Measurements from ENCODE around the gene NAALADL2.

Gene NAALADL2

DNA sequence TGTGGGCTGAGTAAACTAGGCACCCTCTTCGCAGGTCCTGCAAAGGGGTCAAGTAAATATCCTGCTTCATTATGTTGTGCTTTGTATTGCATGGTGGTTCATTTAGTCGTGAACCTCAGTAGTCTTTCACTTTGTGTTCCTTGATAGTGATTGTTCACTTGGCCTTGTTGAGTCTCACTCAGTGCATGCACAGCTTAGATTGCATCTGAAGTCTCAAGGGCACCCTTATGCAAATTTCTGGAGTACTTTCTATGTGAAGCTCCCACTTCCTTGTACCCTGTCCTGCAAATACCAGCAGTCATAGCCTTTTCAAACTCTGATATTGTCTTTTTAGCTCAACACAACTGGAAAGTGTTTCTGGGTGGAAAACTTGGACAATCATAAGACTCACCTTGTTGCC, 519.2 kb downstream of the NAALADL2 start:
- H2AFZ ChIP-seq (ENCODE audit: low read length): no peak overlapping the region
- no peaks in the 10 kb centered on the region for H3K9me2 ChIP-seq (ENCODE audit: low read depth, low read length)
- no peaks in the 10 kb centered on the region for H3K9me3 ChIP-seq (ENCODE audit: low read length)
- no peaks in the 10 kb centered on the region for H3K27me3 ChIP-seq (ENCODE audit: insufficient read depth, low read length)
- H3K9ac ChIP-seq (ENCODE audit: low read length): no peak overlapping the region
- H3K4me1 ChIP-seq (ENCODE audit: insufficient read depth, low read length, severe bottlenecking): peaks cover 15% of the 10 kb centered on the region
- no peaks in the 10 kb centered on the region for H3K36me3 ChIP-seq (ENCODE audit: insufficient read depth, low read length)
- H4K20me1 ChIP-seq (ENCODE audit: insufficient read depth, low read length): no peaks in the 10 kb centered on the region
- H3K27ac ChIP-seq (ENCODE audit: low read depth, low read length, poor library complexity, severe bottlenecking): peak overlapping the region; percentile 26
- TF ChIP-seq, protein P1, sequence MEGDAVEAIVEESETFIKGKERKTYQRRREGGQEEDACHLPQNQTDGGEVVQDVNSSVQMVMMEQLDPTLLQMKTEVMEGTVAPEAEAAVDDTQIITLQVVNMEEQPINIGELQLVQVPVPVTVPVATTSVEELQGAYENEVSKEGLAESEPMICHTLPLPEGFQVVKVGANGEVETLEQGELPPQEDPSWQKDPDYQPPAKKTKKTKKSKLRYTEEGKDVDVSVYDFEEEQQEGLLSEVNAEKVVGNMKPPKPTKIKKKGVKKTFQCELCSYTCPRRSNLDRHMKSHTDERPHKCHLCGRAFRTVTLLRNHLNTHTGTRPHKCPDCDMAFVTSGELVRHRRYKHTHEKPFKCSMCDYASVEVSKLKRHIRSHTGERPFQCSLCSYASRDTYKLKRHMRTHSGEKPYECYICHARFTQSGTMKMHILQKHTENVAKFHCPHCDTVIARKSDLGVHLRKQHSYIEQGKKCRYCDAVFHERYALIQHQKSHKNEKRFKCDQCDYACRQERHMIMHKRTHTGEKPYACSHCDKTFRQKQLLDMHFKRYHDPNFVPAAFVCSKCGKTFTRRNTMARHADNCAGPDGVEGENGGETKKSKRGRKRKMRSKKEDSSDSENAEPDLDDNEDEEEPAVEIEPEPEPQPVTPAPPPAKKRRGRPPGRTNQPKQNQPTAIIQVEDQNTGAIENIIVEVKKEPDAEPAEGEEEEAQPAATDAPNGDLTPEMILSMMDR (IDR thresholded peaks at IDR 0.05; ENCODE audit: low read length): no peak
- TF ChIP-seq EZH2 (IDR thresholded peaks at IDR 0.05; ENCODE audit: borderline replicate concordance, low read length): no peak
- no peak overlapping the region for H3K4me3 ChIP-seq (ENCODE audit: low read depth, low read length, poor library complexity, severe bottlenecking)
- H3F3A ChIP-seq (ENCODE audit: insufficient read depth, low read length): no peaks in the 10 kb centered on the region
- H3K79me2 ChIP-seq (ENCODE audit: insufficient read depth, low read length): no peaks in the 10 kb centered on the region
- peak overlapping the region; percentile 12; the same call in 1 of the 2 replicates for H3K4me2 ChIP-seq (ENCODE audit: low read length)

DNA sequence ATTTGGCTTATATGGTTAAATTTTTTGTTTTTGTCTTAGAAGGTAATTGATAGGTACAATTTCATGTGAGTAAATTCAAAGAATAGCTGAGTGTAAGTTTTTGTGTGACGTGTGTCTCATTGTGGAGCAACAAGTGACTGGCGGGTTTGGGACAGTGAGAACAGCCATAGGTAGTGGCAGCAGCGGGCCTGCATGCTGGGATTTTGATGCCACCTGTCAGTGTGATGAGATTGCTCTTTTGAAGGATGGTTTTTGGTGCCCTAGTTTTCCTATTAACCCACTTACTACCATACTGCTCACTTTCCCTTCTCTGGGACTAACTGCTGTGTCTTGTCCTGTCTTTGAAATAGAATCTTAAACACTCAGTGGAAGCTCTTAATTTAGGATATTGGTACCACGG, 522.6 kb downstream of the NAALADL2 start:
- no peak overlapping the region for H3K27ac ChIP-seq (ENCODE audit: low read depth, low read length, poor library complexity, severe bottlenecking)
- no peak overlapping the region for H3K9ac ChIP-seq (ENCODE audit: low read length)
- H3K36me3 ChIP-seq (ENCODE audit: insufficient read depth, low read length): no peaks in the 10 kb centered on the region
- H3K4me1 ChIP-seq (ENCODE audit: insufficient read depth, low read length, severe bottlenecking): peaks cover 15% of the 10 kb centered on the region
- H3K9me3 ChIP-seq (ENCODE audit: low read length): no peaks in the 10 kb centered on the region
- no peaks in the 10 kb centered on the region for H4K20me1 ChIP-seq (ENCODE audit: insufficient read depth, low read length)
- H3F3A ChIP-seq (ENCODE audit: insufficient read depth, low read length): no peaks in the 10 kb centered on the region
- H3K79me2 ChIP-seq (ENCODE audit: insufficient read depth, low read length): no peaks in the 10 kb centered on the region
- no peak overlapping the region for H3K4me2 ChIP-seq (ENCODE audit: low read length)
- no peak overlapping the region for H2AFZ ChIP-seq (ENCODE audit: low read length)
- H3K4me3 ChIP-seq (ENCODE audit: low read depth, low read length, poor library complexity, severe bottlenecking): no peak overlapping the region
- H3K27me3 ChIP-seq (ENCODE audit: insufficient read depth, low read length): no peaks in the 10 kb centered on the region
- H3K9me2 ChIP-seq (ENCODE audit: low read depth, low read length): 0 out of 2 replicates have a peak, but pooled peaks cover 3% of the 10 kb centered on the region
- TF ChIP-seq, protein P1 (IDR thresholded peaks at IDR 0.05; ENCODE audit: low read length): no peak
- no peak for TF ChIP-seq EZH2 (IDR thresholded peaks at IDR 0.05; ENCODE audit: borderline replicate concordance, low read length)

DNA sequence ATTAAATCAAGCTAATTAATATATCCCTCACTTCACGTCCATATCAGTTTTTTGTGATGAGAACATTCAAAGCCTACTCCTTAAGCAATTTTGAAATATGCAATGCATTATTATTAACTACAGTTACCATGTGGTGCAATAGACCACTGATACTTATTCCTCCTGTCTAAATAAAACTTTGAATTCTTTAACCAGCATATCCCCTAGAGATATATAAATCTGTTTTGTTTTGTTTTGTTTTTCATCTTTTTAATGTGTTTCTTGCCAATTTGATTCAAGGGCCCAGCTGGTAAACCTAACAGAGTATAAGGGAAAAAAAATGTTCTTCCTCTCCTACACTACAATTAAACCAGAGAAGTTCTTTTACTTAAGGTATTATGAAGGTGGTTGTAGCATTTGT, 524.2 kb downstream of the NAALADL2 start:
- Histone ChIP-seq H3K4me1 (ENCODE audit: insufficient read depth, low read length, severe bottlenecking) (peaks cover 8% of the 10 kb centered on the region), H3K4me2 (ENCODE audit: low read length) (no peak overlapping the region), H3K79me2 (ENCODE audit: insufficient read depth, low read length) (no peaks in the 10 kb centered on the region), H2AFZ (ENCODE audit: low read length) (no peak overlapping the region), H3K9me3 (ENCODE audit: low read length) (no peaks in the 10 kb centered on the region), H3K27ac (ENCODE audit: low read depth, low read length, poor library complexity, severe bottlenecking) (no peak overlapping the region), H3K9ac (ENCODE audit: low read length) (no peak overlapping the region), H3F3A (ENCODE audit: insufficient read depth, low read length) (no peaks in the 10 kb centered on the region), H3K4me3 (ENCODE audit: low read depth, low read length, poor library complexity, severe bottlenecking) (no peak overlapping the region), H3K36me3 (ENCODE audit: insufficient read depth, low read length) (no peaks in the 10 kb centered on the region), H3K27me3 (ENCODE audit: insufficient read depth, low read length) (no peaks in the 10 kb centered on the region), H3K9me2 (ENCODE audit: low read depth, low read length) (0 out of 2 replicates have a peak, but pooled peaks cover 3% of the 10 kb centered on the region), H4K20me1 (ENCODE audit: insufficient read depth, low read length) (no peaks in the 10 kb centered on the region)
- TF ChIP-seq, protein P1 (IDR thresholded peaks at IDR 0.05; ENCODE audit: low read length): no peak
- TF ChIP-seq EZH2 (IDR thresholded peaks at IDR 0.05; ENCODE audit: borderline replicate concordance, low read length): no peak

Data from OCI-LY1 (cell line).